IgD-negative memory B cell (primary cell): ENCODE measurements around the gene CARD11. TPM values are rescaled to one million over a fixed set of nuclear protein-coding genes. Genes with fewer than 3 reads are reported as not detected.
A peak's percentile ranks its signal among the peaks of the same experiment; 100 is the strongest.

Source experiments
- H3K27ac Mint-ChIP-seq, 3 donors: one replicate each; pipeline ENCODE4 v1.8.0; 2020 to 2022; ENCODE audit warnings: mild to moderate bottlenecking in 3 of 3, mixed read lengths in 3 of 3, moderate library complexity in 1 of 3
- H3K27me3 Mint-ChIP-seq: one replicate; pipeline ENCODE4 v1.8.0; 2021; ENCODE audit warnings: mixed read lengths
- H3K36me3 Mint-ChIP-seq: one replicate; pipeline ENCODE4 v1.8.0; 2020; ENCODE audit warnings: mild to moderate bottlenecking, mixed read lengths
- H3K4me1 Mint-ChIP-seq, 3 donors: one replicate each; pipeline ENCODE4 v1.8.0; 2020 to 2022; ENCODE audit warnings: mixed read lengths in 3 of 3, mild to moderate bottlenecking in 1 of 3
- H3K4me3 Mint-ChIP-seq, 4 donors: one replicate each; pipeline ENCODE4 v1.8.0; 2020 to 2022; ENCODE audit warnings: mild to moderate bottlenecking in 4 of 4, mixed read lengths in 4 of 4, moderate library complexity in 3 of 4
- H3K9me3 Mint-ChIP-seq, 3 donors: one replicate each; pipeline ENCODE4 v1.8.0; 2020 to 2021; ENCODE audit warnings: mixed read lengths in 3 of 3, mild to moderate bottlenecking in 1 of 3
- polyA plus RNA-seq: library from polyadenylated mRNA; unstranded; fragments of 300-500 nt; fragmentation: Illumina TruSeq; gene quantifications from one replicate; pipeline ENCODE4 v1.2.3, GENCODE V29; 2021

CARD11 gene
- polyA plus RNA-seq, 1 donor from 2014 or later = 52.4 TPM

- peak overlapping the region in 1 of 3 donors; percentile 70 for H3K27ac Mint-ChIP-seq
- no peaks in the 10 kb centered on the region for H3K9me3 Mint-ChIP-seq
- H3K4me3 Mint-ChIP-seq = no peak overlapping the region
- no peaks in the 10 kb centered on the region for H3K4me1 Mint-ChIP-seq
- peaks cover 6% of the 10 kb centered on the region for H3K36me3 Mint-ChIP-seq
- no peaks in the 10 kb centered on the region for H3K27me3 Mint-ChIP-seq
Observed at GRCh38 chr7:2934984-2935740, 108.5 kb downstream of the CARD11 start.

DNA sequence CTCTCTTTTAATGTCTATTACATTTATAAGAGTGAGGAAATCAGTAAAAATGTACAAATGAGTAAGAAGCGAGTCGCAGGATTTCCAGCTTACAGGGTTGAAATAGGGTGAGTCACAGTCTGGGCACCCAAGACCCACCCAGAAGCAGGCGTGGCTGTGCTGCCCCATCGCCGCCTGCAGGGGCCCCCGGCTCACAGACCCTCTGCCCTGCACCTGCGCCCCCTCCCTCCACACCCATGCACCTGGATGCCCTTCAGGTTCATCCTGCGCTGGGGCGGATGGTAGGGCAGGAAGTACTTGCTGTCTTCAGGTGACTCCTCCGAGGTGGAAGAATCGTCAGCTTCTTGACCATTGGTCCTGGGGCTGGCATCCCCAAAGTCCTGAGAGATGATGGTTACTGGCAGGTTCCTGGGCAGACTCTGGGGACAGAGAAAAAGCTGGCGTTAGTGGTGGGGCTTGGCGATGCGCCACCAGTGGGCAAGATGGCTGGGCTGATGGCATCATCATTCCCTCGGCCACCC, 109.4 kb downstream of the CARD11 start:
- Mint-ChIP-seq H3K9me3 (no peaks in the 10 kb centered on the region), H3K27me3 (no peaks in the 10 kb centered on the region), H3K4me3 (no peak overlapping the region), H3K27ac (peak overlapping the region in 1 of 3 donors; percentile 70), H3K4me1 (no peaks in the 10 kb centered on the region), H3K36me3 (peaks cover 6% of the 10 kb centered on the region)

- H3K36me3 Mint-ChIP-seq = peaks cover 7% of the 10 kb centered on the region
- H3K27ac Mint-ChIP-seq = peak overlapping the region in 1 of 3 donors; percentile 53
- no peaks in the 10 kb centered on the region for H3K4me1 Mint-ChIP-seq
- H3K4me3 Mint-ChIP-seq = no peak overlapping the region
- H3K27me3 Mint-ChIP-seq = no peaks in the 10 kb centered on the region
- H3K9me3 Mint-ChIP-seq = no peaks in the 10 kb centered on the region
Observed at GRCh38 chr7:2932402-2933251, 111.0 kb downstream of the CARD11 start.

GRCh38 chr7:2931034-2931415, 112.6 kb downstream of the CARD11 start:
- Mint-ChIP-seq H3K36me3 (peaks cover 7% of the 10 kb centered on the region), H3K4me3 (peak overlapping the region in 1 of 4 donors; percentile 44), H3K27me3 (no peaks in the 10 kb centered on the region), H3K27ac (peak overlapping the region in 2 of 3 donors; percentile 43 to 45), H3K4me1 (no peaks in the 10 kb centered on the region), H3K9me3 (no peaks in the 10 kb centered on the region)

DNA sequence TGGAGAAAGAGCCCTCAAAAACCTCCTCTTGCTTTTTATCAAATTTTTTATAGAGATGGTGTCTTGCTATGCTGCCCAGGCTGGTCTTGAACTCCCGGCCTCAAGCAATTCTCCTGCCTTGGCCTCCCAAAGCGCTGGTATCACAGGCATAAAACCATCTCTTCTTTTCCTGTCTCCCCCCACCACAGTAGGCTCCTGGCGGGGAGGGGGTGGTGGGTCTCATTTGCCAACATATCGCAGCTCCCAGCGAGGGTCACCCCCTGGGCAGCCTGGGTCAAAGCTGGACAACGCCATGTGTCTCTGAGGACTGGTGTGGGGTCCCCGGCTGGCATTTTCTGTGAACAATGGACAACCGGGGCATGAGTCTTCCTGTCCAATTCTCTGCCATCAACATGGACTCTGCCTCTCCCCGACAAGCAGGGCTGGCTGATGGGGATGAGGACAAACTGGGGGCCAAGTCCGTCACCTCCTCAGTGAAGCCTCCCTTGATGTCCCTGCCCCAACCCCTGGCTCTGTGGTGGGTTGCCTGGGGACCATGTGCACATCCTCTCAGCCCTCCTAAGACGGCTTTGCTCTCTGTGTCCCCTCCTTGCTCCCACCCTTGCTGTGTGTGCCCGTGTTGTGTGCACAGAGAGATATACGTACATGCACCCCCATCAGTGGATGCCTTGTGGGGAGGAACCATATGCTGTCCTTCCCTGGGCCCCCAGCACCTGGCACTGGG, 113.2 kb downstream of the CARD11 start:
- Mint-ChIP-seq H3K27ac (no peak overlapping the region), H3K4me3 (no peak overlapping the region), H3K27me3 (no peaks in the 10 kb centered on the region), H3K4me1 (no peaks in the 10 kb centered on the region), H3K9me3 (no peaks in the 10 kb centered on the region), H3K36me3 (peaks cover 7% of the 10 kb centered on the region)

DNA sequence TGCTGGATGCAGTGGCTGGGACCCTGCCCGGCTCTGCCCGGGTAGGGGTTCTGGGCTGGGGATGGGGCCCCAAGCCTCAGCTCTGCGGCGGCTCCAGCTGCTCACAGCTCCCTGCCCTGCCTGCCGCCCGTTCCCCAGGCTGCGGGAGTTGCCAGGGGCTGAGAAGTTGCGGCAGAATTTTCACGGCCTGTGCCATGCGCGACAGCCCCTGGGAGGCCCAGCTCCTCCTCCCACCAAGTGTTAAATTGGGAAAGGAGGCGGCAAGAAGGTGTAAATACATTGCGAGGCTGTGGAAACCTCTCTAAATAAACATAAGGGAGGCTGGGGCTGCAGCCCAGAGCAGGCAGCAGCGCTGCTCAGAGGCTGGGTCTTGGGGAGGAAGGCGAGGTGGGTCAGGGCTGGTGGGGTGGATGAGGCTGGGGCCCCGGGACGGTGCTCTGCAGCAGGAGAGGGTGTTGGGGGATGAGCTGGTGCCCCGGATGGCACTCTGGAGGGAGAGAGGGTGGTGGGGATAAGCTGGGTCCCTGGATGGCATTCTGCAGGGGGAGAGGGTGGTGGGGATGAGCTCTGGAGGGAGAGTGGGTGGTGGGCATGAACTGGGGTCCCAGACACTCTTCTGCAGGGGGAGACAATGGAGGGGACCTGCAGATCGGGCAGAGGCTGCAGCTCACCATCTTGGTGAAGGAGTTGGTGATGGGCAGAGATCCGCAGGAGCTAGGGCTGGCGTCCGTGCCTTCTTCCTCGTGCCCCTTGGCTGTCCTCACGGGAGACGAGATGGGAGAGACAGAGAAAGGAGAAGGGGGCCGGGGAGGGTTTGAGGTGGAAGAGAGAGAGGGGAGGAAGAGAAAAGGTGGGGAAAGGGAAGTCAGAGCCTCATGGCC, 114.1 kb downstream of the CARD11 start:
- no peaks in the 10 kb centered on the region for H3K4me1 Mint-ChIP-seq
- H3K9me3 Mint-ChIP-seq = no peaks in the 10 kb centered on the region
- no peaks in the 10 kb centered on the region for H3K27me3 Mint-ChIP-seq
- H3K4me3 Mint-ChIP-seq = peak overlapping the region in 1 of 4 donors; percentile 55
- peak overlapping the region in 1 of 3 donors; percentile 7 for H3K27ac Mint-ChIP-seq
- H3K36me3 Mint-ChIP-seq = peaks cover 7% of the 10 kb centered on the region

DNA sequence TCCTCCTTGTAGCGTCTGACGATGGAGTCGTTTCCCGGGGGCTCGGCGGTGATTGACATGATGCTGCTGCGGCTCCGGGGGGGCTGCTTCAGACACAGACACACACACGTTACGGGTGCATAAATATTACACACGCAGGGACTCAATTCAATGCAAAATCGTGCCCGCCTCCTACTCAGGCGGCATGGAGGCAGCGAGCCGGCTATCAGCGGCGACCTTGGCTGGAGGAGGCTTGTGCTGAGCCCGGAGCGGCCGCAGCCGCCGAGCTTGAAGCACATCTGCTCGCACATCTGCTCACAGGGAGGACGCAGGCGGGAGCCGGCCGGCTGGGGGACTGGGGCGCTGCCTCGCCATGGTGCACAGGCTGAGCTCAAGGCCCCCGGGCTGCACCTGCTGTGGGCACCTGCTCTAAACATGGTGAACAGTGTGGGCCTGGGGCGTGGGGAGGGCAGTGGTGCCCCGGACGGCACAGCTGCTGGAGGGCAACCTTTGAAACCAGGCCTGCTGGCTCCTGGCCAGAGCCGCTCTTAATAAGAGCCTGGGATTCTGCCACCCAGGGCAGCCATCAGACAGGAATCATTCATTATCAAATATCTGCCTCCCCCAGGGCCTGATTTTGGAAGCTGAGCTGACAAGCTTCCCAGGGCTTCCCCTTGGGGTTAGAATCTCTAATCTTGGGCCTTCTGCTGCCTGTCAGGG, 114.9 kb downstream of the CARD11 start:
- no peaks in the 10 kb centered on the region for H3K9me3 Mint-ChIP-seq
- H3K4me1 Mint-ChIP-seq = no peaks in the 10 kb centered on the region
- peaks cover 7% of the 10 kb centered on the region for H3K36me3 Mint-ChIP-seq
- no peak overlapping the region for H3K4me3 Mint-ChIP-seq
- H3K27ac Mint-ChIP-seq = peak overlapping the region in 1 of 3 donors; percentile 32
- no peaks in the 10 kb centered on the region for H3K27me3 Mint-ChIP-seq

DNA sequence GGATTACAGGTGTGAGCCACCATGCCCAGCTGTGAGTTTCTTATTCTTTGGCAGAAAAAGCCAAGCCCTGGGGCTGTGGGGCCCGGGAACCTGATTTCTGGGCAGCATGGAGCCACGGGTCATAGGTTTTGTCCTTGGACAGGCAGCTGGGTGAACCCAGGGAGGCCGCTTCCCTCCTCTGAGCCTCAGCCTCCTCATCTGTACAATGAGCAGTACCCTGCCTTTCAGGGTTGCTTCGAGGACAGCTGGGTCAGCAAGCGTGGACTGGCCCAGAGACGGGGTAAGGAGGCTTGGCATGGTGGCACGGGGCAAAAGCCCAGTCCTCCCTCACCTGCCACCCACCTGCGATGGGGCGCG, 115.4 kb downstream of the CARD11 start:
- Mint-ChIP-seq H3K36me3 (peaks cover 4% of the 10 kb centered on the region), H3K27ac (peak overlapping the region in 1 of 3 donors; percentile 32), H3K4me3 (no peak overlapping the region), H3K27me3 (no peaks in the 10 kb centered on the region), H3K9me3 (no peaks in the 10 kb centered on the region), H3K4me1 (no peaks in the 10 kb centered on the region)

DNA sequence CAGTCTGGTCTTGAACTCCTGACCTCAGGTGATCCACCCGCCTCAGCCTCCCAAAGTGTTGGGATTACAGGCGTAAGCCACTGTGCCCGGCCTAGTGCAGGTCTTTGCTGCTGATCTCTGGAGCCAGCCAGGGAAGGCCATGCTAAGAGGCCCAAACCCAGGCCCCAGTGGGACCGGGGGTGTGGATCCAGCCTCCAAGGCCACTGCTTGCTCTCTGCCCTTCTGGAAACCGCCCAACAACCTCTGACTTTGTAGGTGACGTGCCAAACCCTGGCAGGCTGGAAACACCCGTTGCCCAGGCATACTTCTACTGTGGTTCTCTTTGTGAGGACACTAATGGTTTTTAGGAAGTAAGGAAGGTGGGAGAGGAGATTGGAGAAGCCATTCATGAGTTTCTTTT, 116.1 kb downstream of the CARD11 start:
- H3K36me3 Mint-ChIP-seq = peaks cover 4% of the 10 kb centered on the region
- H3K4me1 Mint-ChIP-seq = no peaks in the 10 kb centered on the region
- no peak overlapping the region for H3K27ac Mint-ChIP-seq
- H3K4me3 Mint-ChIP-seq = no peak overlapping the region
- no peaks in the 10 kb centered on the region for H3K27me3 Mint-ChIP-seq
- H3K9me3 Mint-ChIP-seq = no peaks in the 10 kb centered on the region

- no peaks in the 10 kb centered on the region for H3K27me3 Mint-ChIP-seq
- H3K4me3 Mint-ChIP-seq = no peak overlapping the region
- H3K4me1 Mint-ChIP-seq = no peaks in the 10 kb centered on the region
- peaks cover 1% of the 10 kb centered on the region for H3K36me3 Mint-ChIP-seq
- H3K9me3 Mint-ChIP-seq = no peaks in the 10 kb centered on the region
- peak overlapping the region in 1 of 3 donors; percentile 23 for H3K27ac Mint-ChIP-seq
Observed at GRCh38 chr7:2926896-2927405, 116.7 kb downstream of the CARD11 start.

GRCh38 chr7:2926120-2926895, 117.4 kb downstream of the CARD11 start:
- peaks cover 4% of the 10 kb centered on the region for H3K36me3 Mint-ChIP-seq
- H3K27ac Mint-ChIP-seq = peak overlapping the region in 1 of 3 donors; percentile 87
- H3K27me3 Mint-ChIP-seq = no peaks in the 10 kb centered on the region
- no peak overlapping the region for H3K4me3 Mint-ChIP-seq
- H3K4me1 Mint-ChIP-seq = no peaks in the 10 kb centered on the region
- no peaks in the 10 kb centered on the region for H3K9me3 Mint-ChIP-seq

DNA sequence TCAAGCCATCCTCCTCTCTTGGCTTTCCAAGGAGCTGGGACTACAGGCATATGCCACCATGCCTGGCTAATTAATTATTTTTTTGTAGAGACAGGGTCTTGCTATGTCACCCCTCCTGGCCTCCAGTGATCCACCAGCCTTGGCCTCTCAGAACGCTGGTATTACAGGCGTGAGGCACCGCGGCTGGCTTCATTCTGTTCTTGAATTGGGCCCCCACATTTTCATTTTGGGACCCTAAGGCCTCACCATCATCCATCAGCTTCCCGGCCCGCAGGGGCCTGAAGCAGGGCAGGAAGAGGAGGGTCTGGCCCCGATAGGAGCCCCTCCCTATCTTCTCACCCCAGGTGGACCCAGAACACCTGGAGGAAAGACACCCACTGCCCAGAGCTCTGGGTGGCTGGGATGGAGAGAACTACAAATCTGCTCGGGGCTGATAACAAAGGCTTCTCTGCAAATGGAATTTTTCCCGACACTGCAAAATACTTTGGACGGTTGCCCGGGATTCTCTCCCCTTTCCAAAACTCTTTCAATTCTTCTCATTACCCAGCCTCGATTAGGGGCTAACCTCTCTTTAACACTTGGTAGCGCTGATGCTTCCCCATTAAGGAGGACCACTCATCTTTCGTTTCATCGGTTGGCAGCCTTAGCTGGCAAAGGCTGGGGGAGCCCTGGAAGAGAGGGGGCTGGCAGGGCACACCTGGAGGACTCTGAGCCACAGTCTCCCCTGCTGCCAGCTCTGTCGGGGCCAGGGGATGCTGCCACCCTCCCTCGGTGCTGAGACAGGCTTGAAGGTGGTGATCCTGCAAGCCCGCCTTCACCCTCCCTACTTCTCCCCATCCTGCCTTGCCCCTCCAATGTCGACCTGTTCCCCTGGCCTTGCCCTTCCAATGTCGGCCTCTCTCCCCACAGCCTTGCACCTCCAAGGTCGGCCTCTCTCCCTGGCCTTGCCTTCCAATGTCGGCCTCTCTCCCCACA, 118.5 kb downstream of the CARD11 start:
- Mint-ChIP-seq H3K9me3 (peaks cover 0 to 3% (median 1%) of the 10 kb centered on the region in 3 donors), H3K27me3 (no peaks in the 10 kb centered on the region), H3K4me3 (no peak overlapping the region), H3K4me1 (no peaks in the 10 kb centered on the region), H3K36me3 (peaks cover 9% of the 10 kb centered on the region), H3K27ac (no peak overlapping the region)
